Adrenal gland (tissue), 5 donors: Measurements from ENCODE around the gene MAT2A.

ENCODE experiments used
- CTCF ChIP-seq, 6 experiments: fragments of 450-650 bp in 4 of 6; fragments of 200-600 bp in 2 of 6; sonication (generic) in 1 of 6; IDR thresholded peaks; 1 replicate in 5 of 6; 2 replicates in 1 of 6; pipeline versions ENCODE4 v1.5.1 to v1.8.0; 2016 to 2021; ENCODE audit warnings: antibody characterized with exemption in 6 of 6, mild to moderate bottlenecking in 2 of 6, moderate library complexity in 1 of 6
- POLR2A ChIP-seq, 2 donors: fragments of 450-650 bp; IDR thresholded peaks; one replicate each; pipeline ENCODE4 v1.6.1; 2017; ENCODE audit warnings: antibody characterized with exemption in 2 of 2, mild to moderate bottlenecking in 2 of 2, moderate library complexity in 1 of 2
- donor health status: DM: no; HTN: no; CAD: no.

- TF ChIP-seq CTCF (IDR thresholded peaks at IDR 0.05): no peak
- no peak for TF ChIP-seq POLR2A (IDR thresholded peaks at IDR 0.05)
These were observed 2.3 kb downstream of the MAT2A start for GRCh38 chr2:85541262-85541661.
